Neural cell (in vitro differentiated cells): ENCODE results near the gene LRRC8D.

Source experiments
- EP300 ChIP-seq: fragments of 450-650 bp; conservative IDR thresholded peaks from 2 replicates; pipeline ENCODE4 v1.6.1; 2014; ENCODE audit warnings: antibody characterized with exemption, mild to moderate bottlenecking, moderate library complexity; ENCODE audit not compliant: poor library complexity, severe bottlenecking
- EZH2 ChIP-seq: fragments of 200-600, 300-800 bp; shearing (Covaris generic), sonication (generic); IDR thresholded peaks from 2 replicates; pipeline ENCODE4 v1.6.1; 2014; ENCODE audit warnings: antibody characterized with exemption, low read length, borderline replicate concordance, mild to moderate bottlenecking; ENCODE audit not compliant: insufficient read depth, poor library complexity, severe bottlenecking
- MXI1 ChIP-seq: fragments of 450-650 bp; conservative IDR thresholded peaks from 2 replicates; pipeline ENCODE4 v1.6.1; 2014; ENCODE audit warnings: antibody characterized with exemption, mild to moderate bottlenecking; ENCODE audit not compliant: poor library complexity, severe bottlenecking
- RAD21 ChIP-seq: fragments of 450-650 bp; conservative IDR thresholded peaks from 2 replicates; pipeline ENCODE4 v1.6.1; 2014; ENCODE audit warnings: antibody characterized with exemption, mild to moderate bottlenecking, moderate library complexity
- TF ChIP-seq, protein P1 (sequence below): fragments of 450-650 bp; IDR thresholded peaks from 2 replicates; pipeline ENCODE4 v1.5.1; 2014; ENCODE audit warnings: antibody characterized with exemption, mild to moderate bottlenecking, moderate library complexity; ENCODE audit not compliant: poor library complexity, severe bottlenecking

DNA sequence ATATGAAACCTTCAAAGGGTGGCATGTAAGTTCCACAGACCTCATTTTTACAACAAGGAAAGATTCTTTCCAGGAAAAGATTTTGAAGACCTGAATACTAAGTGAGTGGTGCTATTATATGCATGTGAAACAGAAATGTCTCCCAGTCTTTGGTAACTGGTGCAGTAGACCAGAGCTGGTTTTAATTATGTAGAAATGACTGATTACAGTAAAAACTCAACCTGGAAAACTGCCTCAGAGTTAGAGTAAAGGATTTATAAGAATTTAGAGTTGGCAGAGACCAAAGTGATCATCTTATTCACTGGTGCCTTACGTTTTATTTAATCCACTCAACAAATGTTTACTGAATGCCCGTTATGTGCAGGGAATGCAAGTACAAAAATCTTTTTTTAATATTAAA lies 30.2 kb upstream of the LRRC8D start:
- TF ChIP-seq RAD21 = no peak
- TF ChIP-seq, protein P1, sequence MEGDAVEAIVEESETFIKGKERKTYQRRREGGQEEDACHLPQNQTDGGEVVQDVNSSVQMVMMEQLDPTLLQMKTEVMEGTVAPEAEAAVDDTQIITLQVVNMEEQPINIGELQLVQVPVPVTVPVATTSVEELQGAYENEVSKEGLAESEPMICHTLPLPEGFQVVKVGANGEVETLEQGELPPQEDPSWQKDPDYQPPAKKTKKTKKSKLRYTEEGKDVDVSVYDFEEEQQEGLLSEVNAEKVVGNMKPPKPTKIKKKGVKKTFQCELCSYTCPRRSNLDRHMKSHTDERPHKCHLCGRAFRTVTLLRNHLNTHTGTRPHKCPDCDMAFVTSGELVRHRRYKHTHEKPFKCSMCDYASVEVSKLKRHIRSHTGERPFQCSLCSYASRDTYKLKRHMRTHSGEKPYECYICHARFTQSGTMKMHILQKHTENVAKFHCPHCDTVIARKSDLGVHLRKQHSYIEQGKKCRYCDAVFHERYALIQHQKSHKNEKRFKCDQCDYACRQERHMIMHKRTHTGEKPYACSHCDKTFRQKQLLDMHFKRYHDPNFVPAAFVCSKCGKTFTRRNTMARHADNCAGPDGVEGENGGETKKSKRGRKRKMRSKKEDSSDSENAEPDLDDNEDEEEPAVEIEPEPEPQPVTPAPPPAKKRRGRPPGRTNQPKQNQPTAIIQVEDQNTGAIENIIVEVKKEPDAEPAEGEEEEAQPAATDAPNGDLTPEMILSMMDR = no peak
- TF ChIP-seq EZH2 = no peak
- no peak for TF ChIP-seq EP300
- no peak for TF ChIP-seq MXI1
